HCT116 (cell line): ENCODE results near the gene CYP2A6. TPM values are rescaled to one million over a fixed set of nuclear protein-coding genes. Genes with fewer than 3 reads are reported as not detected.

Source experiments
- ATAC-seq: fragments of 200-7000 bp; cut with Tn5 transposase; 2 replicates; pipeline ENCODE4 v1.9.1; 2020; ENCODE audit warnings: mild to moderate bottlenecking, moderate library complexity
- BruUV-seq: library from RNA; stranded (reverse); fragments of 400-500 nt; replicated peaks from 2 replicates; lab custom pipeline; 2021; lab: Mats Ljungman, UMichigan
- CTCF ChIA-PET: fragments of 300-600 bp; sonication (Branson Sonifier 250); formaldehyde crosslinking; loops from one replicate; lab custom pipeline; 2021; ENCODE audit warnings: antibody characterized with exemption; lab: Charles Lee
- POLR2A ChIA-PET: fragments of 300-600, 350-600 bp; sonication (Branson Sonifier 250); formaldehyde crosslinking; loops from one replicate; lab custom pipeline; 2021; ENCODE audit warnings: antibody characterized with exemption; lab: Charles Lee
- RAD21 ChIA-PET, 2 experiments: fragments of 300-600 bp; sonication (Branson Sonifier 250); formaldehyde crosslinking; loops; one replicate each; lab custom pipeline; 2023; ENCODE audit warnings: low total read pairs in 2 of 2; ENCODE audit not compliant: uncharacterized antibody in 2 of 2, unreplicated experiment in 2 of 2, low non-redundant PET in 1 of 2; lab: Charles Lee
- DNase-seq: peaks from one replicate; pipeline ENCODE4 v3.0.0-alpha.2; 2010; ENCODE audit warnings: low read depth, low spot score
- H2AFZ ChIP-seq: fragments of 200-600 bp; shearing (Covaris generic), sonication (generic); 2 replicates; pipeline ENCODE4 v1.6.1; 2017; ENCODE audit warnings: low read depth, mixed run types, mixed read lengths, antibody characterized with exemption, low read length; ENCODE audit not compliant: poor library complexity, severe bottlenecking
- H3K27ac ChIP-seq: 2 replicates; pipeline ENCODE4 v1.5.1; 2012; ENCODE audit warnings: low read depth, low read length
- H3K27me3 ChIP-seq: fragments of 200-600 bp; sonication (generic); 2 replicates; pipeline ENCODE4 v1.6.1; 2016; ENCODE audit warnings: mixed run types, low read length, mixed read lengths; ENCODE audit not compliant: insufficient read depth
- H3K36me3 ChIP-seq, 2 experiments: fragments of 200-500 bp in 1 of 2; fragments of 200-600 bp in 1 of 2; sonication (Bioruptor generic) in 1 of 2; sonication (generic) in 1 of 2; 2 replicates each; pipeline versions ENCODE4 v1.5.1 to v1.6.1; 2014 to 2016; ENCODE audit warnings: low read length in 2 of 2, inconsistent platforms in 1 of 2, mixed read lengths in 1 of 2, mixed run types in 1 of 2; ENCODE audit not compliant: insufficient read depth in 2 of 2, control insufficient read depth in 1 of 2
- H3K4me1 ChIP-seq, 2 experiments: fragments of 200-600 bp in 1 of 2; sonication (generic) in 1 of 2; 2 replicates each; pipeline versions ENCODE4 v1.5.1 to v1.6.1; 2012 to 2017; ENCODE audit warnings: low read length in 2 of 2, inconsistent platforms in 1 of 2, mild to moderate bottlenecking in 1 of 2, mixed read lengths in 1 of 2, mixed run types in 1 of 2, moderate library complexity in 1 of 2; ENCODE audit not compliant: insufficient read depth in 2 of 2, control insufficient read depth in 1 of 2
- H3K4me2 ChIP-seq: fragments of 200-600 bp; sonication (generic); 2 replicates; pipeline ENCODE4 v1.6.1; 2017; ENCODE audit warnings: mixed run types, low read length, mixed read lengths
- H3K4me3 ChIP-seq, 2 experiments: fragments of 200-600 bp in 1 of 2; sonication (generic) in 1 of 2; replicated peaks in 1 of 2; 2 replicates each; pipeline ENCODE4 v1.5.1; 2011 to 2016; ENCODE audit warnings: low read length in 2 of 2, control low read depth in 1 of 2, low read depth in 1 of 2, mild to moderate bottlenecking in 1 of 2, mixed read lengths in 1 of 2, mixed run types in 1 of 2
- H3K79me2 ChIP-seq: fragments of 200-600 bp; sonication (generic); 2 replicates; pipeline ENCODE4 v1.6.1; 2017; ENCODE audit warnings: mild to moderate bottlenecking, mixed run types, low read length, moderate library complexity, mixed read lengths; ENCODE audit not compliant: insufficient read depth
- H3K9ac ChIP-seq: fragments of 200-600 bp; sonication (generic); 2 replicates; pipeline ENCODE4 v1.6.1; 2016; ENCODE audit warnings: low read length, mixed read lengths
- H3K9me2 ChIP-seq: fragments of 200-600 bp; sonication (generic), shearing (Covaris generic); 2 replicates; pipeline ENCODE4 v1.6.1; 2017; ENCODE audit warnings: mixed run types, mild to moderate bottlenecking, moderate library complexity; ENCODE audit not compliant: insufficient read depth
- H3K9me3 ChIP-seq, 2 experiments: fragments of 200-500 bp in 1 of 2; fragments of 200-600 bp in 1 of 2; sonication (Bioruptor generic) in 1 of 2; sonication (generic) in 1 of 2; 2 replicates each; pipeline ENCODE4 v1.6.1; 2014 to 2017; ENCODE audit warnings: low read length in 2 of 2, mixed read lengths in 2 of 2, inconsistent platforms in 1 of 2, low read depth in 1 of 2, mild to moderate bottlenecking in 1 of 2, mixed run types in 1 of 2, moderate library complexity in 1 of 2; ENCODE audit not compliant: control insufficient read depth in 1 of 2, insufficient read depth in 1 of 2
- H4K20me1 ChIP-seq: fragments of 200-600 bp; sonication (generic), shearing (Covaris generic); 2 replicates; pipeline ENCODE4 v1.6.1; 2017; ENCODE audit warnings: mixed run types, mild to moderate bottlenecking, moderate library complexity; ENCODE audit not compliant: insufficient read depth
- CBX3 ChIP-seq: IDR thresholded peaks from 2 replicates; pipeline ENCODE4 v1.6.1; 2012; ENCODE audit warnings: low read depth
- CTCF ChIP-seq, 3 experiments: fragments of 200-600 bp in 1 of 3; sonication (generic) in 1 of 3; IDR thresholded peaks in 2 of 3; conservative IDR thresholded peaks in 1 of 3; 2 replicates each; pipeline ENCODE4 v1.5.1; 2012 to 2017; ENCODE audit warnings: low read depth in 2 of 3, low read length in 2 of 3, antibody characterized with exemption in 1 of 3, borderline replicate concordance in 1 of 3, control low read depth in 1 of 3, mild to moderate bottlenecking in 1 of 3, mixed read lengths in 1 of 3, mixed run types in 1 of 3, moderate library complexity in 1 of 3; ENCODE audit not compliant: insufficient read depth in 1 of 3
- EZH2 ChIP-seq: fragments of 200-600 bp; sonication (generic); IDR thresholded peaks from 2 replicates; pipeline ENCODE4 v1.6.1; 2017; ENCODE audit warnings: antibody characterized with exemption, mixed run types
- EZH2phosphoT487 ChIP-seq: fragments of 200-600 bp; IDR thresholded peaks from 2 replicates; pipeline ENCODE4 v1.6.1; 2018; ENCODE audit warnings: antibody characterized with exemption, borderline replicate concordance
- JUND ChIP-seq: IDR thresholded peaks from 2 replicates; pipeline ENCODE4 v1.6.1; 2012
- POLR2AphosphoS5 ChIP-seq: IDR thresholded peaks from 2 replicates; pipeline ENCODE4 v1.6.1; 2011; ENCODE audit warnings: mild to moderate bottlenecking, low read depth, low read length, moderate library complexity
- REST ChIP-seq: IDR thresholded peaks from 2 replicates; pipeline ENCODE4 v1.6.1; 2012; ENCODE audit warnings: low read depth
- SRF ChIP-seq: IDR thresholded peaks from 2 replicates; pipeline ENCODE4 v1.6.1; 2012; ENCODE audit warnings: low read depth
- ZFX ChIP-seq: fragments of 450-650 bp; IDR thresholded peaks from 2 replicates; pipeline ENCODE4 v1.6.1; 2017
- intact Hi-C: fragments of 100-400 bp; cut with micrococcal nuclease; formaldehyde crosslinking; loops from 2 replicates; pipeline ENCODE4 v1.10.0; 2022
- total RNA-seq: library from RNA; stranded (reverse); gene quantifications from one replicate; pipeline ENCODE4 v1.2.1, GENCODE V29; 2021; ENCODE audit not compliant: unreplicated experiment

CYP2A6 gene
- total RNA-seq, 1 experiment from 2014 or later: 0.57 TPM

- TF ChIP-seq CBX3: no peak
- no peak for TF ChIP-seq CTCF (IDR thresholded peaks at IDR 0.05 in 2 of 3, conservative IDR thresholded peaks at IDR 0.05 in 1 of 3; ENCODE audit: borderline replicate concordance in 1 of 3, insufficient read depth in 1 of 3, low read depth in 2 of 3, low read length in 2 of 3)
- TF ChIP-seq POLR2AphosphoS5: no peak
- no peak for TF ChIP-seq SRF
Observed at GRCh38 chr19:40803857-40804782, 46.1 kb downstream of the CYP2A6 start (continued).

- ChIA-PET POLR2A (no interaction called here), CTCF (no interaction called here), RAD21 (no interaction called here)
- H3K4me2 ChIP-seq: 0 out of 2 replicates have a peak overlapping the region, but pooled peaks have one; percentile 10
- no peak overlapping the region for H3K9ac ChIP-seq
- TF ChIP-seq JUND (no peak), REST (no peak), POLR2AphosphoS5 (no peak), ZFX (no peak), EZH2 (no peak), EZH2phosphoT487 (no peak)
- H3K9me3 ChIP-seq: no peaks in the 10 kb centered on the region
- peaks cover 14 to 29% of the 10 kb centered on the region in 2 experiments; a peak in 3 of 4 replicates for H3K36me3 ChIP-seq
- no peaks in the 10 kb centered on the region for H3K9me2 ChIP-seq
- intact Hi-C loops: no loop called here
- H3K27me3 ChIP-seq: no peaks in the 10 kb centered on the region
- no peak overlapping the region for H3K4me3 ChIP-seq
- H4K20me1 ChIP-seq: peaks cover 4% of the 10 kb centered on the region; the same call in 1 of the 2 replicates
- BruUV-seq: no TSS peak
- peaks cover 87% of the 10 kb centered on the region for H3K79me2 ChIP-seq
- peak overlapping the region; percentile 33; the same call in 1 of the 2 replicates for H3K27ac ChIP-seq
- no peak overlapping the region for H2AFZ ChIP-seq
- H3K4me1 ChIP-seq: peaks cover 13 to 64% of the 10 kb centered on the region in 2 experiments; a peak in 3 of 4 replicates
- DNase-seq (no peak), ATAC-seq (no peak)
Observed at GRCh38 chr19:40803170-40803856, 46.9 kb downstream of the CYP2A6 start.
